ENCODE data around the gene L3HYPDH.

The L3HYPDH gene

GRCh38 chr14:59483819-59484638 is at the start of gene L3HYPDH, which contains the start of gene JKAMP:
L3HYPDH (minus strand) TSS chr14:59484408; CDS start chr14:59484316, 92 bp downstream.
JKAMP (plus strand) TSS chr14:59484517; CDS start chr14:59484590, 73 bp downstream.
- DNase-seq, result peak; percentile 96

- DNase-seq, result no peak
Measured at GRCh38 chr14:59532419-59532818, 48.2 kb upstream of the L3HYPDH start.

- DNase-seq, result no peak
Measured at GRCh38 chr14:59530349-59530748, 46.1 kb upstream of the L3HYPDH start.

- peak; percentile 59 for DNase-seq
Measured at GRCh38 chr14:59529189-59529588, 45.0 kb upstream of the L3HYPDH start.

GRCh38 chr14:59520224-59520623 is 36.0 kb upstream of the L3HYPDH start:
- no peak for DNase-seq

GRCh38 chr14:59511916-59512575 is 27.8 kb upstream of the L3HYPDH start:
- peak; percentile 17 for DNase-seq

- DNase-seq, result no peak
Measured at GRCh38 chr14:59510966-59511365, 26.8 kb upstream of the L3HYPDH start.

- no peak for DNase-seq
Measured at GRCh38 chr14:59510001-59510400, 25.8 kb upstream of the L3HYPDH start.

- no peak for DNase-seq
Measured at GRCh38 chr14:59509101-59509500, 24.9 kb upstream of the L3HYPDH start.

- no peak for DNase-seq
Measured at GRCh38 chr14:59507752-59508103, 23.5 kb upstream of the L3HYPDH start.

- DNase-seq, result peak; percentile 87
Measured at GRCh38 chr14:59507063-59507751, 23.0 kb upstream of the L3HYPDH start.

- DNase-seq, result no peak
Measured at GRCh38 chr14:59503256-59503655, 19.0 kb upstream of the L3HYPDH start.

GRCh38 chr14:59500732-59501131 is 16.5 kb upstream of the L3HYPDH start:
- no peak for DNase-seq

GRCh38 chr14:59492384-59492783 is 8.2 kb upstream of the L3HYPDH start:
- DNase-seq, result no peak

- DNase-seq, result no peak
Measured at GRCh38 chr14:59490756-59491155, 6.5 kb upstream of the L3HYPDH start.

GRCh38 chr14:59484639-59485175 is 499 bp upstream of the L3HYPDH start:
- DNase-seq, result peak; percentile 78

- no peak for DNase-seq
Measured at GRCh38 chr14:59483363-59483762, 845 bp downstream of the L3HYPDH start.

GRCh38 chr14:59482541-59483331 is 1.5 kb downstream of the L3HYPDH start:
- no peak for DNase-seq

- no peak for DNase-seq
Measured at GRCh38 chr14:59481871-59482540, 2.2 kb downstream of the L3HYPDH start.

- no peak for DNase-seq
Measured at GRCh38 chr14:59481407-59481806, 2.8 kb downstream of the L3HYPDH start.

- no peak for DNase-seq
Measured at GRCh38 chr14:59480166-59480565, 4.0 kb downstream of the L3HYPDH start.

- DNase-seq, result no peak
Measured at GRCh38 chr14:59478540-59478939, 5.7 kb downstream of the L3HYPDH start.

Measured in NCI-H1694 treated with DMSO at 0.1 percent for 48 hours (cell line).